HG03196 (cell line): ENCODE results near the gene PEX10.

Experiments used
- ATAC-seq: cut with Tn5 transposase; IDR thresholded peaks from one replicate; pipeline ENCODE4 v1.9.1; 2021; ENCODE audit not compliant: unreplicated experiment

Gene PEX10

GRCh38 chr1:2406451-2407041 is 5.8 kb downstream of the PEX10 start:
- ATAC-seq: no peak

GRCh38 chr1:2405588-2406295 is 6.6 kb downstream of the PEX10 start:
- no peak for ATAC-seq

DNA sequence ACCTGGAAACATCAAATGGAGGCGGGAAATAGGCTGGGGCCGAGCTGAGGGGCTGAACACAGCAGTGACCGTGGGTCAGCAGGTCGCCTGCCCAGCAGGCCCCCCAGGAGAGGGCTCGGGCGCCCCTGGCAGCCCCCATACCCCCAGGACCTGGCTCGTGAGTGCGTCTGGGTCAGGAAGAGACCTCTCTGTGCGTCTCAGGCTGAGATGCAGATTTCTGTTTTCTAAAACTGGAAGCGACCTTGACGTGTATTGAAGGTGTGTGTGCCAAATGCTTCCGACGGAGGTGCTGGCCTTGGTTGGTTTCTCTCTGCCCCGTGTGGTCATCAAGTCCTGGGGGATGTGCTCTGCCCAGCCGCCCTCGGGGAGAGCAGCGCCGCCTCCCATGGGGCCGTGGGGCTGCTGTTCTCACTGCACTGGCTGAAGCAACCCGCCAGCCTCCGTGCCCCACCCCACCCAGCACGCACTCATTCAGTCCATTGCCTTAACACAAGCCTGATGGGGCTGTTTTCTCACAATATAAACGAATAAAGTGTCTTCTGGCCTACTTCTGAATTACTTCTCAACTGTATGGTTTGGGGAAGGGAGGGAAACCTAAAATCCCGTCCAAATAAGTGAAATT is 7.4 kb downstream of the PEX10 start:
- ATAC-seq: no peak

DNA sequence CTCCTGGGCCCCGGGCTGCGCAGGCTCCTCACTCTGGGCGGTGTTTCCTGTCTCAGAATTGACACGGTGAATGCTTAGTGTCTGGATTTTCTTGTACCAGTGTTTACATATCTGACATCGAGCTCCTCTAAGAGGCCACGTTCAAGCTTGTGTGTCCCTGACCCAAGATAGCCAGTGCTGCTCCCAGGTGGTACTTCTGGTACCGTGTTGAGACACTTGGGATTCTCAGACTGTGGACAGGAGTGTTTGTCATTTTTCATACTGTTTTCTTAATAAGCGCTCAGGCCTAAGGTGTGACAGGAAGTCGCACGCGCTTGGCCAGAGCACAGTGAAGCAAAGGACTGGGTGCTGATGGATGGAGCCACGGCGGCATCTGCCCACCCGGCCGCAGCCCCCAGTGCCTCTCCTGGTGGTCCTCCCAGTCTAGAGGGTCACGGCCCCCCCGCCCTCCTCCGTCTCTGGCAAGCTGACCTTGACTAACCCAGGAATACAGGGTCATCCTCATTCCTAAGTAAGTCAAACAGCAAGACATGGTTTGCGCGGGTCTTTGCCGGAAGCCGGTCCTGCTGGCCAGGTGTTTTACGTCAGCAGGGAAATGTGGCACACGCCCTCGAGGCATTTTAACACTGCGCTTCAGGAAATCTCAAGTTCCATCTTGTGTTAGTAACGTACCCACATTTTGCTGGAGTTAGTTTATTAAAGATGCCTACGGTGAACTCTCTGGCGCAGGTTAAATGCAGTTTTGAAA is 8.0 kb downstream of the PEX10 start:
- ATAC-seq: no peak

DNA sequence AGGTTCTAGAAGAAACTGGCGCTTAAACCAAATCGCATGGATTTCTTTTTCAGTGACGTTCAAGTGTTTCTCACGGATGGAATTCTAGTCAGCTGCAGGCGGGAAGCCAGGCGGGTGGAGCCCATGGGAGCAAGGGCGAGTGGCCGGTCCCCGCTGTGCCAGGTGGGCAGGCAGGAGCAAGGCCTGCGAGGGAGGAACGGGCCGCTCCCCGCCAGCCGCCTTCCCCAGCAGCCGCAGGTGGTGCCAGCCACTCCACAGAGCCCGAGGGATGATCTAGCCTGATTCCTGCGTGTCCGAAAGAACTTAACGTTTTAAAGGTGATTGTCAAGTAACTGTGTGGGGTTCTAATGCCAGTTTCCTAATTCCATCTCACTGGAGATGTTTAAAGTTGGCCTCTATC is 9.1 kb downstream of the PEX10 start:
- no peak for ATAC-seq

GRCh38 chr1:2402420-2402819 is 9.9 kb downstream of the PEX10 start:
- ATAC-seq: no peak

GRCh38 chr1:2400950-2401649 is 11.3 kb downstream of the PEX10 start:
- ATAC-seq: no peak

DNA sequence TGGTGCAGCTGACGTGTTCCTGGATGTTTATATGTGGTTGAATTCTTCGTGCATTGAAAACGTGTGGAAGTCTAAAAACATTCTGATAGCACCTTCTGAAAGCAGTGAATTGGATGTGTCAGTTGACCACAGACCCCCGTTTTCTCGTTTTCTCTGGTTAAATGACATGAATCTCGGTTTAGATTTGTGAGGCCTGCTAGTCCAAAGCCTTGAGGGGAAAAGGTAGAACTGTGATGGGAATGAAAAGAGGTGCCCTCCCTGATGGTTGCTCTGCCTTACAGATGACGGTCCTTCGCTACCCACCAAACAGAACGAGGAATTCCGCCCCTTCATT is 11.8 kb downstream of the PEX10 start:
- ATAC-seq: no peak

DNA sequence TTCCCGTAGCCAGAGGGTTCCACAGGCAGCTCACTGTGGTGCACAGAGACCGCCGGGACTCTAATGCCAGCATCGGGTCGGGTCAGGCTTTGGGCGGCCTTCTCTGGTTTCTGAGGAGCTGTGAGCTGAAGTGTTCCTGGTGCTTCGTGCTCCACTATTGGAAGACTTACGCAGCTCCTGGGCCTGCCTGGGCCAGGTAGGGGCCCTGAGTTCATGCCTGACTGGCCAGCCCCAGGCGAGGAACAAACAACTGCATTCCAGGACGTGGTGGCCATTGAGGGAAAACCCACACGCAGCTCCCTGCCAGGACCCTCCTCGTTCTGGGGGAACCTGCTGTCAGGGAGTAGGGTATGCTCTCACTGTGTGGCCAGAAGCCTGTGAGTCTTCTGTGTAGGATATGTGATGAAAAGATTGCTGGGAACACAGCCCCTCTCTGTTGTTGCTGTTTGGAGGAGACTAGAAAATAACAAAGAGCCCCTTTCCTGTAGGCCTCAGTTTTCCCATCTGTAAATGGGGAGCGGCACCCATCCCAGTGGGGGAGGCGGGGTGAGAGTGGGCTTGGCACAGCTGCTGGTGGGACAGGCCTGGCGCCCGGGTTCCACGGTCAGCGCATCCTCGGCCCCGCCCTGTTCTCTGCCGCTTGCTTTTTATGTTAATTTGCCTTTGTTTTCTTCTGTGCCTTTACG is 12.3 kb downstream of the PEX10 start:
- ATAC-seq: no peak

DNA sequence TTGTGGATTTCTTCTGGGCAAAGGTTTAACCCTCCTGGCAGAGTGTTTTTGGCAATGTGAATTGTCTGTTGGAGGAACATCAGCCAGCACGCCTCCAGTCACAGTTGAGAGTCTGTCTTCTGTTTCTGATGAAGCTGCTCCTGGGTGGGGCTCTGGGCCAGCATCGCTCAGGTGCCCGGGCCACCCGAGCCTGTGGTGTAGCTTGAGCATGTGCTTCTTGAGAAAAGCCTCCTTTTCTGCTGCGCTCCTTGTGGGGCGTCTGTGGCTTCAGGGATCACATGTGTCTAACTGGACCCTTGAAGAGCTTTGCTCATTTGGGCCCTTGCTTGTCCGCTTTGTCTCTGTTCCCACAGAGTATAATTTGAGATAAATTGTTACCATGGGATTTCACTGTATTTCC is 13.5 kb downstream of the PEX10 start:
- ATAC-seq: no peak

- ATAC-seq: no peak
These were observed 15.2 kb downstream of the PEX10 start for GRCh38 chr1:2397007-2397679.

DNA sequence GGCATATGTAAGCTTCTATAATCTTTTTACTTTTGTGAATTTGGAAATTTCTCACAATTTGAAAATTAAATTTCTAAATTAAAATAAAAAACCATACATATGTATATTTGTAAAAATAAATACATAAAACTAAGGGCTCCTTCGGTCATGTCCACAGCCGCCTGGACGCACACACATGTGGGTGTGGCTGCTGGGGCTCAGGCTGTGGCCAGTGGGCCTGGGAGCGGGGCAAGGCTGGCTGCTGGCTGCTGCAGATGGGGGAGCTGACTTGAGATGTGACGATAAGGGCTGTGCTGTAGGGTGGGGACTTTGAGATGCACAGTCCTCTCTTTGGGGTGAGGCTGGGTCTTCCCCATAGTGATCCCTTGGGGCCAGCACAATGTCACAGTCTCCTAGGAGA is 15.9 kb downstream of the PEX10 start:
- no peak for ATAC-seq

- no peak for ATAC-seq
These were observed 16.3 kb downstream of the PEX10 start for GRCh38 chr1:2396059-2396458.

DNA sequence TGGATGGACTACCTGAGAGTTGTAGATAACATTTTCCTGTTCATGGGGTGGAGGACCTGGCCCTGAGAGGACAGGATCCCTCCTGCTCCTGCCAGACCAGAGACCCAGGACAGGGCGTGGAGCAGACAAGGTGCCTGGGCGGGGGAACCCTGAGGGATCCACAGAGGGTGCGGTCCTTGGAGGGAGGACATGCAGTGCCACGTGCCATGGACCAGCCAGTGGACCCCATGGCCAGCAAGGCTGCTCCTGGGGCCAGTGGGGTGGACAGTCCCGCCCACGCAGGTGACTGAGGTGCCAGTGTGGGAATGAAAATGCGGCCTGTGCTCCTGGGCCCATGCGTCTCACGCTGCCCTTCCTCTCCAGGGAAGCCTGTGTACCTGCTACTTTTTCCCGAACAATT is 17.1 kb downstream of the PEX10 start:
- no peak for ATAC-seq

- no peak for ATAC-seq
These were observed 17.6 kb downstream of the PEX10 start for GRCh38 chr1:2394761-2395160.

- no peak for ATAC-seq
These were observed 18.1 kb downstream of the PEX10 start for GRCh38 chr1:2394220-2394619.

GRCh38 chr1:2393471-2393877 is 18.9 kb downstream of the PEX10 start:
- no peak for ATAC-seq

- no peak for ATAC-seq
These were observed 19.7 kb downstream of the PEX10 start for GRCh38 chr1:2392686-2393085.

- ATAC-seq: peak; percentile 4
These were observed 20.3 kb downstream of the PEX10 start for GRCh38 chr1:2391931-2392509.
